Uterus (tissue), 4 donors: ENCODE measurements around the gene MUSTN1. TPM values are rescaled to one million over a fixed set of nuclear protein-coding genes. Genes with fewer than 3 reads are reported as not detected.
A peak's percentile ranks its signal among the peaks of the same experiment; 100 is the strongest.

ENCODE experiments used
- DNase-seq, 2 donors: peaks; one replicate each; pipeline ENCODE4 v3.0.0-alpha.2; 2019 to 2020
- H3K27ac ChIP-seq, 2 donors: fragments of 200-600 bp; sonication (generic); 1 replicate in 1 of 2; 2 replicates in 1 of 2; pipeline ENCODE4 v1.5.1; 2016 to 2018
- H3K27me3 ChIP-seq, 2 donors: fragments of 200-600 bp; sonication (generic); one replicate each; pipeline ENCODE4 v1.5.1; 2018 to 2019; ENCODE audit warnings: control low read depth in 1 of 2
- H3K36me3 ChIP-seq, 2 donors: fragments of 200-600 bp; sonication (generic); one replicate each; pipeline ENCODE4 v1.5.1; 2019; ENCODE audit warnings: control low read depth in 1 of 2
- H3K4me1 ChIP-seq, 2 donors: fragments of 200-600 bp; sonication (generic); one replicate each; pipeline ENCODE4 v1.5.1; 2018 to 2019; ENCODE audit warnings: control low read depth in 1 of 2
- H3K4me3 ChIP-seq, 2 donors: fragments of 200-600 bp; sonication (generic); 1 replicate in 1 of 2; 2 replicates in 1 of 2; pipeline ENCODE4 v1.5.1; 2018 to 2019; ENCODE audit warnings: mild to moderate bottlenecking in 1 of 2
- H3K9me3 ChIP-seq, 2 donors: fragments of 200-600 bp; sonication (generic); one replicate each; pipeline ENCODE4 v1.5.1; 2019; ENCODE audit warnings: control low read depth in 1 of 2
- POLR2A ChIP-seq, 2 donors: fragments of 450-650 bp; IDR thresholded peaks; one replicate each; pipeline ENCODE4 v1.6.1; 2016; ENCODE audit warnings: antibody characterized with exemption in 2 of 2, mild to moderate bottlenecking in 1 of 2, moderate library complexity in 1 of 2
- intact Hi-C: fragments of 100-400 bp; cut with DNase I; formaldehyde crosslinking; loops from one replicate; pipeline ENCODE4 v1.15.1; 2023; ENCODE audit warnings: low total_unique reads
- total RNA-seq, 4 donors: library from RNA; depleted of rRNA in 3 of 4; stranded (reverse); fragments of >200 nt in 3 of 4; gene quantifications; one replicate each; pipeline versions ENCODE4 v1.1.0 to v1.2.4, GENCODE V29; 2014 to 2023
- TF ChIP-seq, protein P1 (sequence below), 4 experiments: fragments of 200-600 bp in 2 of 4; fragments of 450-650 bp in 2 of 4; sonication (generic) in 2 of 4; IDR thresholded peaks; one replicate each; pipeline ENCODE4 v1.5.1; 2016 to 2019; ENCODE audit warnings: antibody characterized with exemption in 4 of 4, mild to moderate bottlenecking in 2 of 4, moderate library complexity in 1 of 4
- donor health status: DM: yes; HTN: yes; CAD: no.

The MUSTN1 gene
- total RNA-seq, 4 donors from 2014 or later = 1.8 to 35.2 (median 8.7) TPM; not detected in 1

DNA sequence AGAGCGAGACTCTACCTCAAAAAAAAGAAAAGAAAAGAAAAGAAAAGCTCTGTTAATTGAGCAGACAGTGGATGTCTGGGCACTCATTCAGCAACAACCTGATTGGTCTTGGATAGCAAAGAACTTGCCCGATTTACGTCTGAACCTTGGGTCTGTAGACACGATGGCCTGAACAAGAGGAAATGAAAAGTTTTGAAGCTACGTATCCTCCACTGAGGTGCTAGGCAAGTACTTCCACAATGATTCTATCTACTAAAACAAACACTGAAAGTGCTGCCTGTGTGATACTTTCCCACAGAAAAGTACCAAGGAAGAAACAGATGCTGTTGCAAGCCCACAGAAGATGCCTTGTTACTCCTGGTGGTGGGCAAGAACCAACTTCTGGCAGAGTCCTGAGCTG is 21.8 kb upstream of the MUSTN1 start:
- intact Hi-C loops = no loop called here
- no peak for DNase-seq
- Histone ChIP-seq H3K27me3 (no peaks in the 10 kb centered on the region), H3K4me3 (no peak overlapping the region), H3K36me3 (no peaks in the 10 kb centered on the region), H3K27ac (no peak overlapping the region), H3K9me3 (no peaks in the 10 kb centered on the region), H3K4me1 (no peaks in the 10 kb centered on the region)
- no peak for TF ChIP-seq POLR2A (IDR thresholded peaks at IDR 0.05)
- TF ChIP-seq, protein P1, sequence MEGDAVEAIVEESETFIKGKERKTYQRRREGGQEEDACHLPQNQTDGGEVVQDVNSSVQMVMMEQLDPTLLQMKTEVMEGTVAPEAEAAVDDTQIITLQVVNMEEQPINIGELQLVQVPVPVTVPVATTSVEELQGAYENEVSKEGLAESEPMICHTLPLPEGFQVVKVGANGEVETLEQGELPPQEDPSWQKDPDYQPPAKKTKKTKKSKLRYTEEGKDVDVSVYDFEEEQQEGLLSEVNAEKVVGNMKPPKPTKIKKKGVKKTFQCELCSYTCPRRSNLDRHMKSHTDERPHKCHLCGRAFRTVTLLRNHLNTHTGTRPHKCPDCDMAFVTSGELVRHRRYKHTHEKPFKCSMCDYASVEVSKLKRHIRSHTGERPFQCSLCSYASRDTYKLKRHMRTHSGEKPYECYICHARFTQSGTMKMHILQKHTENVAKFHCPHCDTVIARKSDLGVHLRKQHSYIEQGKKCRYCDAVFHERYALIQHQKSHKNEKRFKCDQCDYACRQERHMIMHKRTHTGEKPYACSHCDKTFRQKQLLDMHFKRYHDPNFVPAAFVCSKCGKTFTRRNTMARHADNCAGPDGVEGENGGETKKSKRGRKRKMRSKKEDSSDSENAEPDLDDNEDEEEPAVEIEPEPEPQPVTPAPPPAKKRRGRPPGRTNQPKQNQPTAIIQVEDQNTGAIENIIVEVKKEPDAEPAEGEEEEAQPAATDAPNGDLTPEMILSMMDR (IDR thresholded peaks at IDR 0.05) = no peak

DNA sequence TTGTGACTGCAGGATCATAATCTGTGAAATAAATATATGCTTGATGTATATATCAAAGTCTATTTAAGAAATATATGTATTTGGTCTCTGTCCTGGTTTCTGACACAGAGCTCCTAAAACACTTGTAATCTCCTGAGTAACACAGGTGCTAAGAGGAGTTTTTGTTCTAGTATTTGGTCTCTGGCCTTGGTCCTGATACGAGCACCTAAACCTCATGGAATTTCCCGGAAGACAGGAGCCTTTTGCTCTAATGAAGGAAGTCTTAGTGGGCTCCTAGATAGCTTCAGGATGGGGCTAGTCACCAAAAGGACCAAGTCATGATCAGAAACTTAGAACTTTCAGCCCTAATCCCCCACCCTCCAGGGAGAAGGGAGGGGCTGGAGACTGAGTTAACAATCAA is 19.2 kb upstream of the MUSTN1 start:
- no peak for DNase-seq
- Histone ChIP-seq H3K9me3 (no peaks in the 10 kb centered on the region), H3K4me1 (no peaks in the 10 kb centered on the region), H3K27me3 (no peaks in the 10 kb centered on the region), H3K36me3 (no peaks in the 10 kb centered on the region), H3K27ac (no peak overlapping the region), H3K4me3 (no peak overlapping the region)
- intact Hi-C loops = no loop called here
- TF ChIP-seq, protein P1 (IDR thresholded peaks at IDR 0.05) = no peak
- TF ChIP-seq POLR2A (IDR thresholded peaks at IDR 0.05) = no peak

DNA sequence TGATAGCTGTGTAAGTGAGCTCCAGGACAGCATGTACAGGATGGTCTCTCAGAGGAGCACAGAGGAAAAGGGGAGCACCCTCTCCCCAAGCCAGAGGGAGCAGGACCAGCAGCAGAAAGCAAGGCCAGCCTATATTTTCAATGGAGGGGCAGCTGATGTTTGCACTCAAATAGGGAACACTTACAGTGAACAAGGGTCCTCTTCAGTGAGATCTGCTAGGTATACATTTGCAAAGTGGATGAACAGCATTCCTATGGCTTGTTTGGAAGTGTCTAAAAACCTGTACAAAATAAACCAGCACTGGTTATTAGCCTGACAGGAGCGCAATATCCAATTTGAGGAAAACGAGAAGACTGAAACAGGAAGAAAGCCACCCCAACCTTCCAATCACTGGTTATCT is 17.6 kb upstream of the MUSTN1 start:
- DNase-seq = no peak
- intact Hi-C loops = no loop called here
- H3K36me3 ChIP-seq = no peaks in the 10 kb centered on the region

DNA sequence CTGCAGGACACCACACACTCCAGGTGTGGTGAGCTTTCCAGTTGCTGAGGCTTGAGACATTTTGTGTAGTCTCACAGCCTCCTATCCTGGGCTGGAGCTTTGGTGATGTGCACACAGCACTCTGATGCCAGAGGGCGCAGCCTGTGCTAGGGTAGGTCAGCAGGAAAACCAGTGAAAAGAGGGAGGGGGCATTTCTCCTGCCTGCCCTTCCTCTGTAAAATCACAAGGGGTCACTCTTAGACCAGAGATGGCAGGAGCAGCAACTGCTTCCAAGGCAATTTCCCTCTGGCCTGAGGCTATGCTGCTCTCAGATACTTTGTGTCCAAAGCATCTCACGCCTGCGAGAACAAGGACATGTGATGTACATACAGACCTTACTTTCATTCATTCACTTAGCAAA is 16.5 kb upstream of the MUSTN1 start:
- no peaks in the 10 kb centered on the region for H3K27me3 ChIP-seq
- H3K27ac ChIP-seq = no peak overlapping the region
- H3K9me3 ChIP-seq = no peaks in the 10 kb centered on the region
- no peak overlapping the region for H3K4me3 ChIP-seq
- no peaks in the 10 kb centered on the region for H3K36me3 ChIP-seq
- DNase-seq = no peak
- TF ChIP-seq, protein P1 (IDR thresholded peaks at IDR 0.05) = peak in 3 of 4 experiments; percentile 30 to 56 (median 38)
- no peak for TF ChIP-seq POLR2A (IDR thresholded peaks at IDR 0.05)
- H3K4me1 ChIP-seq = peaks cover 0 to 2% of the 10 kb centered on the region in 2 donors
- intact Hi-C loops = no loop called here

More for the DNA sequence above, 17.6 kb upstream of the MUSTN1 start:
- Histone ChIP-seq H3K4me1 (no peaks in the 10 kb centered on the region), H3K9me3 (no peaks in the 10 kb centered on the region), H3K27me3 (no peaks in the 10 kb centered on the region), H3K4me3 (no peak overlapping the region), H3K27ac (no peak overlapping the region)
- TF ChIP-seq, protein P1 (IDR thresholded peaks at IDR 0.05) = no peak
- TF ChIP-seq POLR2A (IDR thresholded peaks at IDR 0.05) = no peak

DNA sequence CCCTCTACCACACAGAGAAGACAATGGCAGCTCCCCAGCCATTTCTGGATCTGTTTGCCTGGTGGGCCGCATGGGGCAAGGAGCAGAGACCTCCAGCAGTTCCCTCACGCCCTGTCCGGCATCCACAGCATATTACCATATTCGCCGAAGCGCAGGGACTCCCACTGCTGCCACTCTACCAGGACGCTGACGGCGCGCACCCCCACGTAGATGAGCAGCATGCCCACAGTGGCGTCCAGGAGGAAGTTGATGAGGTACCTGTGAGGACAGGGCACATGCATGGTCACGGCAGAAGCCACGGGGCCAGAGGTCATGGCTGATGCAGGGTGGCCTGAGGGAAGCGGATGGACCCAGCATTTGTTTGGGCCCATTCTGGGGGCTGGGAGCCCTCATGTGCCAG is 14.8 kb upstream of the MUSTN1 start:
- TF ChIP-seq POLR2A (IDR thresholded peaks at IDR 0.05) = no peak
- TF ChIP-seq, protein P1 (IDR thresholded peaks at IDR 0.05) = no peak
- Histone ChIP-seq H3K4me3 (no peak overlapping the region), H3K9me3 (no peaks in the 10 kb centered on the region), H3K27me3 (no peaks in the 10 kb centered on the region), H3K36me3 (no peaks in the 10 kb centered on the region), H3K27ac (no peak overlapping the region), H3K4me1 (peaks cover 0 to 6% of the 10 kb centered on the region in 2 donors)
- intact Hi-C loops = no loop called here
- DNase-seq = no peak
